Activated CD8-positive, alpha-beta memory T cell treated with anti-CD3 and anti-CD28 coated beads for 48 hours (primary cell): ENCODE data around the gene MAGEA2.
"Not testable (repeated sequence)": the region's sequence is repeated elsewhere in the genome, so short reads cannot be mapped to it uniquely, and the experiment has no call there.

Source experiments
- DNase-seq, 3 experiments: peaks; one replicate each; pipeline ENCODE4 v3.0.0-alpha.2; 2020; ENCODE audit warnings: low read depth in 2 of 3, low spot score in 2 of 3

MAGEA2 gene

GRCh38 chrX:152753686-152754650, at the start of gene MAGEA2:
Gene MAGEA2, minus strand, starts transcription at chrX:152753842. Its CDS starts 2,479 bp downstream, at chrX:152751363.
- not testable (repeated sequence) for DNase-seq

DNA sequence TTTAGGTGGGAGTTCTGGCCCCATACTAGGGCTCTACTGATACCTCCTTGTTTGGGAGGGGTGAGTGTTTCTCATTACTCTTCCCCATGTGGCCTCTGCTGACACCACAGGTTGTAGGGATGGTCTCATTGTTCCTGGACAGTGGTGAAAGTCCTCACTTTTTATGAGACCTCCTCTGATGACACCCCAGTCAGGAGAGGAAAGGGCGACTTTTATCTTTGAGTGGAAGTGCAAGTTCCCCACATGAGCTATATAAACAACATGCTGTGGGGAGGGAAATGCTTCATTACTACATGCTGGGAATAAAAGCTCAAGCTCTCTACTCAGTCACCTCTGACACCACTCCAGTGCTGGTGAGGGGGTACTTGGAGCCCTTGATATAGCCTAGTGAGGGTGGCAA, 45.3 kb upstream of the MAGEA2 start:
- no peak for DNase-seq

DNA sequence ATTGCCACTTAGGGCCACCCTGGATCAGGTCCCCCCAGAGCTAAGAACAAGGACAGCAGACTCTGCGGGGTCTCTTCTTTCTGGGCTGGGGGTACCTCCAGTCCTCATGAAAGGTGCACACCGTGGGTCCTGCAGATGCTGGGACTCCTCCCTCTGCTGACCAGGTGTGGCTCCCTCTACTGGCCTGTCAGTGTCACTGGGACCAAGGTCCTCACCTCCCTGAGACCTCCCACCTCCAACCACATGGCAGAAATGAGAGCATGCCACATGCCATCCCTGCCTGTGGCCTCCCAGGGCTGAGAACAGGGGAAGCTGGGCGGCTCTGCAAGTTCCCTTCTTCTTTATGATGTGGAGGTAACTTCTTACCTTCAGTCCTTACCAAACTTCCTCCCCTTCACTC, 33.4 kb upstream of the MAGEA2 start:
- DNase-seq, result not testable (repeated sequence)

DNA sequence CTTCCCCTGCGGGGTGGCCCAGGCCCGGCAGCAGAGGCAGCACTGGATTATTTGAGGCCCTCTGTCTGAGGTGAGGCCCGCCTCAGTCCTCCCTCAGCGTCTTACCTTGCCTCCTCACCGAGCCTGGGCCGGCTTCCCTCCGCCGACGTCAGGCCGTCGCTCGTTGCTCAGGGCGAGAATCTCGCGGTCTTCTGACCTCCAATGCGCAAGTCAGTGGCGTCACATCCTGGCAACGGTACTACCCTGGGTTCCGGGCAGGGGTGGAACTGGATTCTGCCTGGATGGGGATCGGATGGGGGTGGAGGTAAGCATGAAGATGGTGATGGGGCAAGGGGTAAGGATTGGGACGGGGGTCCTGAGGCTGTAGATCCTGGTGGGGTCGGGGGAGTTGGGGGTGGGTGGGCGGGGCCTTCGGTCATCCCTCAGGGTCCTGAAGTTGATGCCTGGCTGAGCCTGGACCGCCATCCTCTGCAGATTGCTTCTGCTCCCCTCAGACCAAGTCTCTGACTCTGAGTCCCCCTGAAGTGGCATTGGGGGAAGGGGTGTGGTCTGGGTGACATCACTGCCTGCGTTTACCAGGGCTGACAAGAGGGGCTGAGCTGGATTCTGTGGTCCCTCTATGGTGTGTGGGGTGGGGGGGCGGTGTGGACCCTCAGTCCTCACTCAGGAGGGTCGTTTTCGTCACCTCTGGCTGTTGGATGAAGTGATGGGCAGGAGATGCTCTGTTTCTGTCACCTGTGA, 16.1 kb upstream of the MAGEA2 start, which contains the start of gene MAGEA6:
TSS of gene MAGEA6 (minus strand) at position 141 of the 741 bp plus-strand sequence. CDS start 2,039 bp downstream, outside the sequence.
- DNase-seq, result not testable (repeated sequence)

DNA sequence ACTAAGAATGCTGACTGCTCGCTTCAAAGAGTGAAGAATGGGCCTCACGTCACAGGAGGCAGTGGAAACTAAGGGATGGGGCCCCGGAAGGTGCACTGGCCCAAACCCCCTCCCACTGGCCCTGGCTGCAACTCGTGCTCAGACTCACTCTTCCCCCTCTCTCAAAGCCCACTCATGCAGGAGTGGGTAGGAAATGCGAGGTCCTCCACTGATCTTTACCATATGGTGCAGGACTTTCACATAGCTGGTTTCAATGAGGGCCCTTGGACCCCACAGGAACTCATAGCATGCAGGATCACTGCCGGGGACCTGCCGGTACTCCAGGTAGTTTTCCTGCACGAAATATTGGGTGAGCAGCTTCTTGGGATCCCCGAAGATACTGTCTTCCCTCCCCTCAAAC, 12.9 kb upstream of the MAGEA2 start:
- not testable (repeated sequence) for DNase-seq

DNA sequence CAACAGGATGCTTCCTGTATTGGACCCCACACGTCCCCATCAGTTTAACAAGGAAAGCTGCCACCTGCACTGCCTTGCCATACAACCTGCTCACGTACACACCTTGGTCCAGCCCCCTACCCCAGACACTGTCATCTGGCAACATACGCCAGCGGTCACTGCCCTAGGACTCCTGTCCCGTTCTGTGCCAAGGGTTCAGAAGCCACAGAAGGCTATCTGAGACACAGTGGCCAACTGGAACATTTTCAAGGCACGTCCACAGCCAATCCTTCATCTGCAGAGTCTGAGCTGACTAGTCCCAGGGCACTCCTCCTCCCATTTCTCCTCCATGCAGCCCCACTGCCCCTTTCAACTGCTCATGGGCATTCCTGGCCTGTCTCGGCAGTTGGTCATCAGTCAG, 7.9 kb upstream of the MAGEA2 start:
- not testable (repeated sequence) for DNase-seq

DNA sequence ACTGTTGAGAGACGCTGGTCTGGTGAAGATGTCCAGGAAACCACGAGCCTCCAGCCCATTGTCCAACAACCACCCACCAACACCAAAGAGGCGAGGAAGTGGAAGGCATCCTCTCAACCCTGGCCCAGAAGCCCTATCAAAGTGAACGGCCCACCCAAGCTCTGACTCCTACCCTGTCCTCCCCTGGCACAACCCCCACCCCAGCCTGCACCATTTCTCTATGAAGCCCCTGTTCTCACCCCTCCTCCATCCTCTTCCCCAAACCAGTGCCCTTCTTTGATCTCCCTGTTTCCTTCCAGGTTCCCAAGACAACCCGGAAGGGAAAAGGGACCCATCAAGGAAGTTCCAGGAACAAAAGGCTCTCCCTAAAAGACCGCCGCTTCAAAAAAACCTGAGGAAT, 5.9 kb upstream of the MAGEA2 start:
- DNase-seq, result not testable (repeated sequence)

GRCh38 chrX:152758918-152759317, 5.3 kb upstream of the MAGEA2 start, which contains the start of gene CSAG3:
Gene CSAG3, plus strand, starts transcription at chrX:152759218.
- not testable (repeated sequence) for DNase-seq

DNA sequence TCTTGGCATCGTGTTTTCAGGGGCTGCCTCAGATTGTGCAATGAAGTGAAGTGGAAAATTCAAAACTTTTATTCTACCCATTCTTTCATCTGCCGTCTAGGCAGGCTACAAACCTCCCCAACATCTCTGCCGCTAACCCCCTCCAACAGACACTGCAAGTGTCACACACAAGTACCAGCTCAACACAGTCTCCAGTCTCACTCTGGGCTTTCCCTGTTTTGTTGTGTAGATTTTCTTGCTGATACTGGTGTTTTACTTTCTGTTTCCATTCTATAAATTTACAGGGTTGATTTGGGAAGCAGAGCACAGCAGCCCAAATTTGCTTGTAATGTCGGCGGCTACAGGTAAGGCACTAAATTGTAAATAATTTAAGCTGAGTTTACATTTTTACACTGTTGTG, 1.2 kb upstream of the MAGEA2 start:
- DNase-seq, result not testable (repeated sequence)

- no peak for DNase-seq
These were observed 15.1 kb downstream of the MAGEA2 start for GRCh38 chrX:152738560-152738959.

GRCh38 chrX:152736528-152736927, 17.1 kb downstream of the MAGEA2 start:
- not testable (repeated sequence) for DNase-seq

DNA sequence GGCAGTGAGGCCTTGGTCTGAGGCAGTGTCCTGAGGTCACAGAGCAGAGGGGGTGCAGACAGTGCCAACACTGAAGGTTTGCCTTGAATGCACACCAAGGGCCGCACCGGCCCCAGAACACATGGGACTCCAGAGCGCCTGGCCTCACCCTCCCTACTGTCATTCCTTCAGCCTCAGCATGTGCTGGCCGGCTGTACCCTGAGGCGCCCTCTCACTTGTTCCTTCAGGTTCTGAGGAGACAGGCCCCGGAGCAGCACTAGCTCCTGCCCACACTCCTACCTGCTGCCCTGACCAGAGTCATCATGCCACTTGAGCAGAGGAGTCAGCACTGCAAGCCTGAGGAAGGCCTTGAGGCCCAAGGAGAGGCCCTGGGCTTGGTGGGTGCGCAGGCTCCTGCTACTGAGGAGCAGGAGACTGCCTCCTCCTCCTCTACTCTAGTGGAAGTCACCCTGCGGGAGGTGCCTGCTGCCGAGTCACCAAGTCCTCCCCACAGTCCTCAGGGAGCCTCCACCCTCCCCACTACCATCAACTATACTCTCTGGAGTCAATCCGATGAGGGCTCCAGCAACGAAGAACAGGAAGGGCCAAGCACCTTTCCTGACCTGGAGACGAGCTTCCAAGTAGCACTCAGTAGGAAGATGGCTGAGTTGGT, 17.7 kb downstream of the MAGEA2 start:
- no peak for DNase-seq

DNA sequence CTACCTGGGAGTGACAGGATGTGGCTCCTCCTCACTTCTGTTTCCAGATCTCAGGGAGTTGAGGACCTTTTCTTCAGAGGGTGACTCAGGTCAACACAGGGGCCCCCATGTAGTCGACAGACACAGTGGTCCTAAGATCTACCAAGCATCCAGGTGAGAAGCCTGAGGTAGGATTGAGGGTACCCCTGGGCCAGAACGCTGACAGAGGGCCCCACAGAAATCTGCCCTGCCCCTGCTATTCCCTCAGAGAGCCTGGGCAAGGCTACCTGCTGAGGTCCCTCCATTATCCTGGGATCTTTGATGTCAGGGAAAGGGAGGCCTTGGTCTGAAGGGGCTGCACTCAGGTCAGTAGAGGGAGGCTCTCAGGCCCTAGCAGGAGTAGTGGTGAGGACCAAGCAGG, 18.5 kb downstream of the MAGEA2 start:
- DNase-seq, result no peak

DNA sequence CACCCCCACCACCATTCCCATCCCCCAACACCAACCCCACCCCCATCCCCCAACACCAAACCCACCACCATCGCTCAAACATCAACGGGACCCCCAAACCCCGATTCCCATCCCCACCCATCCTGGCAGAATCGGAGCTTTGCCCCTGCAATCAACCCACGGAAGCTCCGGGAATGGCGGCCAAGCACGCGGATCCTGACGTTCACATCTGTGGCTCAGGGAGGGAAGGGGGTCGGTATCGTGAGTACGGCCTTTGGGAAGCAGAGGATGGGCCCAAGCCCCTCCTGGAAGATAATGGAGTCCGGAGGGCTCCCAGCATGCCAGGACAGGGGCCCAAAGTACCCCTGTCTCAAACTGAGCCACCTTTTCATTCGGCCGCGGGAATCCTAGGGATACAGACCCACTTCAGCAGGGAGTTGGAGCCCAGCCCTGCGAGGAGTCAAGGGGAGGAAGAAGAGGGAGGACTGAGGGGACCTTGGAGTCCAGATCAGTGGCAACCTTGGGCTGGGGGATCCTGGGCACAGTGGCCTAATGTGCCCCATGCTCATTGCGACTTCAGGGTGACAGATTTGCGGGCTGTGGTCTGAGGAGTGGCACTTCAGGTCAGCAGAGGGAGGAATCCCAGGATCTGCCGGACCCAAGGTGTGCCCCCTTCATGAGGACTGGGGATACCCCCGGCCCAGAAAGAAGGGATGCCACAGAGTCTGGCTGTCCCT, 19.3 kb downstream of the MAGEA2 start:
- not testable (repeated sequence) for DNase-seq

DNA sequence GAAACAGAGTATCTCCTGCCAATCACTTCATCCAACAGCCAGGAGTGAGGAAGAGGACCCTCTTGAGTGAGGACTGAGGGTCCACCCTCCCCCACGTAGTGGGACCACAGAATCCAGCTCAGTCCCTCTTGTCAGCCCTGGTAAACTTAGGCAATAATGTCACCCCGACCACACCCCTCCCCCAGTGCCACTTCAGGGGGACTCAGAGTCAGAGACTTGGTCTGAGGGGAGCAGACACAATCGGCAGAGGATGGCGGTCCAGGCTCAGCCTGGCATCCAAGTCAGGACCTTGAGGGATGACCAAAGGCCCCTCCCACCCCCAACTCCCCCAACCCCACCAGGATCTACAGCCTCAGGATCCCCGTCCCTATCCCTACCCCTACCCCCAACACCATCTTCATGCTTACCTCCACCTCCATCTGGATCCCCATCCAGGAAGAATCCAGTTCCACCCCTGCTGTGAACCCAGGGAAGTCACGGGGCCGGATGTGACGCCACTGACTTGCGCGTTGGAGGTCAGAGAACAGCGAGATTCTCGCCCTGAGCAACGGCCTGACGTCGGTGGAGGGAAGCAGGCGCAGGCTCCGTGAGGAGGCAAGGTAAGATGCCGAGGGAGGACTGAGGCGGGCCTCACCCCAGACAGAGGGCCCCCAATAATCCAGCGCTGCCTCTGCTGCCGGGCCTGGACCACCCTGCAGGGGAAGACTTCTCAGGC, 20.2 kb downstream of the MAGEA2 start, which contains the start of the genes CSAG1 and MAGEA12:
TSS of gene CSAG1 (minus strand) at position 461 of the 715 bp plus-strand sequence. CDS start 1,261 bp downstream, outside the sequence.
TSS of gene MAGEA12 (plus strand) at position 497 of the 715 bp plus-strand sequence. CDS start 2,405 bp downstream, outside the sequence.
- DNase-seq, result no peak

- DNase-seq, result no peak
These were observed 28.2 kb downstream of the MAGEA2 start for GRCh38 chrX:152725409-152725808.

DNA sequence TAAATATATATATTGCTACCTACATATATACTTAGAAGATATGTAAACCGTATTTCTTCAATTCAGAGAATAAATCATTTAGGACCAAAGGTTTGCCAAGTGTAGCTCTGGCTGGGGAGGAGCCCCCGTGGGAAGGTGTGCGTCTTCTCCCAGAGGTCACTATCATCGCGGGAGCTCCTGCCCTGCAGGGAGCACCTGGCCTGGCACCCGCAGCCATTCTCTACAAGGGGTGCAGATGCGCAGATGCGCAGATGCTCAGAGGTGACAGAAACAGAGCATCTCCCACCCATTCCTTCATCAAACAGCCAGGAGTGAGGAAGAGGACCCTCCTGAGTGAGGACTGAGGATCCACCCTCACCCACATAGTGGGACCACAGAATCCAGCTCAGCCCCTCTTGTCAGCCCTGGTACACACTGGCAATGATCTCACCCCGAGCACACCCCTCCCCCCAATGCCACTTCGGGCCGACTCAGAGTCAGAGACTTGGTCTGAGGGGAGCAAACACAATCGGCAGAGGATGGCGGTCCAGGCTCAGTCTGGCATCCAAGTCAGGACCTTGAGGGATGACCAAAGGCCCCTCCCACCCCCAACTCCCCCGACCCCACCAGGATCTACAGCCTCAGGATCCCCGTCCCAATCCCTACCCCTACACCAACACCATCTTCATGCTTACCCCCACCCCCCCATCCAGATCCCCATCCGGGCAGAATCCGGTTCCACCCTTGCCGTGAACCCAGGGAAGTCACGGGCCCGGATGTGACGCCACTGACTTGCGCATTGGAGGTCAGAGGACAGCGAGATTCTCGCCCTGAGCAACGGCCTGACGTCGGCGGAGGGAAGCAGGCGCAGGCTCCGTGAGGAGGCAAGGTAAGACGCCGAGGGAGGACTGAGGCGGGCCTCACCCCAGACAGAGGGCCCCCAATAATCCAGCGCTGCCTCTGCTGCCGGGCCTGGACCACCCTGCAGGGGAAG, 39.5 kb downstream of the MAGEA2 start, which contains the start of gene MAGEA2B:
TSS of gene MAGEA2B (plus strand) at position 814 of the 973 bp plus-strand sequence. CDS start 2,479 bp downstream, outside the sequence.
- not testable (repeated sequence) for DNase-seq

- DNase-seq, result not testable (repeated sequence)
These were observed 40.4 kb downstream of the MAGEA2 start for GRCh38 chrX:152713195-152713594.
